Liver (tissue), 3 donors: ENCODE data around the gene TRMT44.

ENCODE experiments used
- RAD21 ChIP-seq, 2 donors: IDR thresholded peaks; 2 replicates each; pipeline ENCODE4 v1.6.1; 2016; ENCODE audit warnings: antibody characterized with exemption in 2 of 2, mild to moderate bottlenecking in 2 of 2
- TF ChIP-seq, protein P1 (sequence below): fragments of 150-350 bp; IDR thresholded peaks from 2 replicates; pipeline ENCODE4 v1.5.1; 2017; ENCODE audit warnings: improper control_type of control experiment, low read depth, low read length; ENCODE audit not compliant: missing input control
- TF ChIP-seq, protein P2 (sequence below): IDR thresholded peaks from 2 replicates; pipeline ENCODE4 v1.6.1; 2016; ENCODE audit warnings: antibody characterized with exemption, mild to moderate bottlenecking
- donor health status: healthy.
- donor health status: healthy.

- TF ChIP-seq, protein P1, sequence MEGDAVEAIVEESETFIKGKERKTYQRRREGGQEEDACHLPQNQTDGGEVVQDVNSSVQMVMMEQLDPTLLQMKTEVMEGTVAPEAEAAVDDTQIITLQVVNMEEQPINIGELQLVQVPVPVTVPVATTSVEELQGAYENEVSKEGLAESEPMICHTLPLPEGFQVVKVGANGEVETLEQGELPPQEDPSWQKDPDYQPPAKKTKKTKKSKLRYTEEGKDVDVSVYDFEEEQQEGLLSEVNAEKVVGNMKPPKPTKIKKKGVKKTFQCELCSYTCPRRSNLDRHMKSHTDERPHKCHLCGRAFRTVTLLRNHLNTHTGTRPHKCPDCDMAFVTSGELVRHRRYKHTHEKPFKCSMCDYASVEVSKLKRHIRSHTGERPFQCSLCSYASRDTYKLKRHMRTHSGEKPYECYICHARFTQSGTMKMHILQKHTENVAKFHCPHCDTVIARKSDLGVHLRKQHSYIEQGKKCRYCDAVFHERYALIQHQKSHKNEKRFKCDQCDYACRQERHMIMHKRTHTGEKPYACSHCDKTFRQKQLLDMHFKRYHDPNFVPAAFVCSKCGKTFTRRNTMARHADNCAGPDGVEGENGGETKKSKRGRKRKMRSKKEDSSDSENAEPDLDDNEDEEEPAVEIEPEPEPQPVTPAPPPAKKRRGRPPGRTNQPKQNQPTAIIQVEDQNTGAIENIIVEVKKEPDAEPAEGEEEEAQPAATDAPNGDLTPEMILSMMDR, result no peak
- TF ChIP-seq, protein P2, sequence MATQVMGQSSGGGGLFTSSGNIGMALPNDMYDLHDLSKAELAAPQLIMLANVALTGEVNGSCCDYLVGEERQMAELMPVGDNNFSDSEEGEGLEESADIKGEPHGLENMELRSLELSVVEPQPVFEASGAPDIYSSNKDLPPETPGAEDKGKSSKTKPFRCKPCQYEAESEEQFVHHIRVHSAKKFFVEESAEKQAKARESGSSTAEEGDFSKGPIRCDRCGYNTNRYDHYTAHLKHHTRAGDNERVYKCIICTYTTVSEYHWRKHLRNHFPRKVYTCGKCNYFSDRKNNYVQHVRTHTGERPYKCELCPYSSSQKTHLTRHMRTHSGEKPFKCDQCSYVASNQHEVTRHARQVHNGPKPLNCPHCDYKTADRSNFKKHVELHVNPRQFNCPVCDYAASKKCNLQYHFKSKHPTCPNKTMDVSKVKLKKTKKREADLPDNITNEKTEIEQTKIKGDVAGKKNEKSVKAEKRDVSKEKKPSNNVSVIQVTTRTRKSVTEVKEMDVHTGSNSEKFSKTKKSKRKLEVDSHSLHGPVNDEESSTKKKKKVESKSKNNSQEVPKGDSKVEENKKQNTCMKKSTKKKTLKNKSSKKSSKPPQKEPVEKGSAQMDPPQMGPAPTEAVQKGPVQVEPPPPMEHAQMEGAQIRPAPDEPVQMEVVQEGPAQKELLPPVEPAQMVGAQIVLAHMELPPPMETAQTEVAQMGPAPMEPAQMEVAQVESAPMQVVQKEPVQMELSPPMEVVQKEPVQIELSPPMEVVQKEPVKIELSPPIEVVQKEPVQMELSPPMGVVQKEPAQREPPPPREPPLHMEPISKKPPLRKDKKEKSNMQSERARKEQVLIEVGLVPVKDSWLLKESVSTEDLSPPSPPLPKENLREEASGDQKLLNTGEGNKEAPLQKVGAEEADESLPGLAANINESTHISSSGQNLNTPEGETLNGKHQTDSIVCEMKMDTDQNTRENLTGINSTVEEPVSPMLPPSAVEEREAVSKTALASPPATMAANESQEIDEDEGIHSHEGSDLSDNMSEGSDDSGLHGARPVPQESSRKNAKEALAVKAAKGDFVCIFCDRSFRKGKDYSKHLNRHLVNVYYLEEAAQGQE, result no peak
- TF ChIP-seq RAD21 (IDR thresholded peaks at IDR 0.05), result no peak
These were observed 73.4 kb downstream of the TRMT44 start for GRCh38 chr4:8513931-8514330.
